GM19240 (cell line): ENCODE data around the gene EPHB1.
"Not testable (repeated sequence)": the region's sequence is repeated elsewhere in the genome, so short reads cannot be mapped to it uniquely, and the experiment has no call there.

ENCODE experiments used
- DNase-seq: peaks from one replicate; pipeline ENCODE4 v3.0.0; 2011; ENCODE audit warnings: low spot score; ENCODE audit not compliant: insufficient read length

The EPHB1 gene

DNA sequence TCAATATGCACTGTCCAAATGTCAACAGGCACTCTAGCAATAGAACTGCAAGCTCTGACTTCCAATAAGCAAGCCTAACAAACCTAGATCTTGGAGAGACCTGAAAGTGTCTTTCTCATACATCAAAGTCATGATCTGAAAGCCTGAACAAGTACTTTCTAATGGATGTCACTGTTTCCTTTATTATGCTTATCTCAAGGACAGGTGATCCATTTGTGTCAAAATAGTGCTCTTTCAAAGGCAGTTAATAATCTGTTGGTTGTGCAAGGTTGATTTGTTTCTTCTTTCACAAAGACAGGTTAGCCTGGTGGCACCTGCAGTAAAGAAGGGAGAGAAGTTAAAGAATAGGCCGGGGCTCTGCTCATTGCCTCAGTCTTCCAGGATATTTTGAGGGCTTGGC lies 146.8 kb downstream of the EPHB1 start:
- no peak for DNase-seq

GRCh38 chr3:134944429-134944828 lies 149.4 kb downstream of the EPHB1 start:
- no peak for DNase-seq

GRCh38 chr3:134949150-134949549 lies 154.1 kb downstream of the EPHB1 start:
- no peak for DNase-seq

- DNase-seq, result no peak
These were observed 157.3 kb downstream of the EPHB1 start for GRCh38 chr3:134952371-134952770.

- DNase-seq, result no peak
These were observed 160.8 kb downstream of the EPHB1 start for GRCh38 chr3:134955874-134956273.

DNA sequence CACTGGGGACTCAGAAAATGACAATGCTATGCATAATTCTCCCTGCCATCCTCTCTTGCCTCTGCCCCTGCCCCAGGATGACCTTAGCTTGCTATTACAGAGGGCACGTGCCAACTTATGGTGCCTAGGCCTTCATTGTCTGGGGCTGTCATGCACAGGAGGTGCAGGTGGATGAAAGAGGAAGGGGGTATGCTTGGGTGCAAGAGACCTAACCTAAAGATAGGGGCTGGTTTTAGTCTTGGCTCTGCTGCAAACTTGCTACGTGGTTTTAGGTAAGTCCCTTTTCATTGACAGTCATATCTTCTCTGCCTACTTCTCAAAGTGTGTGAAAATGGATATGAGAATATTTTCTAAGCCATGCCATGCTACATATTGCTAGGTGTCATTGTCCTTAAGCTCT lies 161.3 kb downstream of the EPHB1 start:
- no peak for DNase-seq

- DNase-seq, result no peak
These were observed 161.8 kb downstream of the EPHB1 start for GRCh38 chr3:134956844-134957243.

GRCh38 chr3:134959516-134959915 lies 164.5 kb downstream of the EPHB1 start:
- DNase-seq, result no peak

DNA sequence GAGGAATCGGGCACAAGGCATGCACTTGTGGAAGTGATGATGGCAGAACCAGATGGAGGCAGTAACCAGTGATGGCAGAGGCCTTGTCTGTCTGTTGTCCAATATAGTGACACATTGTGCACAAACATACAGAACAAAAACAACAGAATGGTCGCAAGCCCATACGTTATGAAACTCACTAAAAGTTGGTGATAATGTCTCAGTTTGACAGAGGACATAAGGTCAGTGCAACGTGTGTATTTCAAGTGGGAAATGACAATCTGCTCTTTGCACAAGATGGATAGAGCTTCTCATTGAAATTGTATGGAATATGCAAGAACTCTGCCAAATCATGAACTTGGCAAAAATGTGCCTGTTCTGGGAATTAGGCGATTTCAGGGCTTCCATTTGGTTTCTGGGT lies 169.2 kb downstream of the EPHB1 start:
- DNase-seq, result no peak

- DNase-seq, result no peak
These were observed 170.9 kb downstream of the EPHB1 start for GRCh38 chr3:134965865-134966481.

DNA sequence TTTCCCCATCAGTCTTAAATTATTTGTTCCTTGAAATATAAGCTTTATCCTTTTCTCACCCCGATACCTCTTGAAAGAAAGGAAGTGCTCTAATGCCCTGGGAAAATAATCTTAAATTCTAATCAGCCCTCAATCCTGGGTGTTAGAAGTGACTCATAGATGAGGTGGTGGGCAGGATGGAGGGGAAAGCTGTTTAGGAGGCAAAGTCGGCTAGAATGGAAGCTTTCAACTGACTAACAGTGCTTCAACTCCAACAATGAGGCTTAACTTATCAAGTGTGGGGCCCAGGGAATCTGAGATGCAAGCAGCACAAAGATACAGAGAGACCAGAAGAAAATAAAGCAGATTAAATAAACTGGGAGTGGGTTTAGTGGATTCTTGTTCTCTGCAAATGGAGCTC lies 175.8 kb downstream of the EPHB1 start:
- no peak for DNase-seq

DNA sequence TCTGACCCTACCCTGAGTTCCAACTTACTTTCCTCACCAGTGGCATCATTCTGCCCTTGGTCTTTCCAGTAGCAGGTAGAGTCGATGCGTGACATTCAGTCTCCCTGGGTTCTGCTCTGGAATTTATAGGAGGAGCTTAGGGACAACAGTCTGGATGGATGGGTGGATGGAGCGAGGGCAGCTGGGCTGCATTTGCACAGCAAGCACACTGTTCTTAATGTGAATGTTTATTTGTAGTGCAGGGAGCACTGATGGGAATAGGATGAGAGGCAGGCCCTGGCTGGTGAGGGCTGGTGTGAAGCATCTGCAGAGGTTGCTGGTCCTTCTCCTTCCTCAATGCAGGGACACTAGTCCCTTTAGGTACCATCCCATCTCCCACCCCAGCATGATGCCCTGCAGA lies 176.2 kb downstream of the EPHB1 start:
- no peak for DNase-seq

DNA sequence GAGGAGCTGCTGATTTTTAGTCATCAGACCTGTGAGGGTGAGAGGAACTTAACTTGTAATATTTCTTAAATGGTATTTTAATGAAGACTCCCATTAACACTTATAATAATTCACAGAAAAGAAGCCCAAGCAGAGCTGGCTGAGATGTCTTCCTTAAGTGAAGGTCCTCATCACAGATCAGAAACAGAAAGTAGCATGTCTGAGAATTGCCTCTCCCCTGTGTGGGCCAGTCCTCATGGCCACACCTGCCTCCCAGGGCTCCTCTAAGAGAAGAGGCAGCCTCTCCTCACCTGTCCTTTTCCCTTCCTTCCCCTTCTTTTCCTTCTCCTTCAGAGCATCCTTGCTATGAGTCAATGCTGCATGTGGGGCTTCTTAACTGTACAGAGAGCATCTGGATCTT lies 176.8 kb downstream of the EPHB1 start:
- not testable (repeated sequence) for DNase-seq

DNA sequence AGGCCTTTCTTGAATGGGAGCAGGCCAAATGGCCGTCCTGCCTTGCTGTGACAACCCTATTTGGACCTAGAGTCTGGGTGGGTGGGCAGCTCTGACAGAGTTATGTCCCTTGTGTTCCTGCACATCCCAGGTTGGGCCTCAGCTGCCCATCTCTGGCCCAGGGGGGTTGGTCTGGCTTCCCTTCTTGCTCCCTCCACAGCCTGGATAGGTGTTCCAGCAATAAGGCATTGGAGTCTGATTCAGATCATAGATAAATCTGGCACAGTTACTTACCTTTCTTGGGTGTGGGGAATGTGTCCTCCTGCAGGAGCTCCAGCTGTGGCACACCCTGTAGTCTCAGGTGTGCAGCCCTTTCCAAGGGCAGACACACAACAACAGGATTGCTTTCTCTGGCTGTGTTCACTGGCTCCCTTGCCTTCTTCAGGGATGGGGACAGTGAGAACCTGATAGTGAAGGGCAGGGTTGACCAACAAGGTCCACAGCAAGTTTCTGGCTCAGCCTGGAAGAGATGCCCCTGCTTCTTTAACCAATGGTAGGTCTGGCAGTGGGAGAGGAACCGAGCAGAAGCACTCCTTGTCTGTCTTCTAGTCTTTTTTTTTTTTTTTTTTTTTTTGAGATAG lies 177.9 kb downstream of the EPHB1 start:
- no peak for DNase-seq

DNA sequence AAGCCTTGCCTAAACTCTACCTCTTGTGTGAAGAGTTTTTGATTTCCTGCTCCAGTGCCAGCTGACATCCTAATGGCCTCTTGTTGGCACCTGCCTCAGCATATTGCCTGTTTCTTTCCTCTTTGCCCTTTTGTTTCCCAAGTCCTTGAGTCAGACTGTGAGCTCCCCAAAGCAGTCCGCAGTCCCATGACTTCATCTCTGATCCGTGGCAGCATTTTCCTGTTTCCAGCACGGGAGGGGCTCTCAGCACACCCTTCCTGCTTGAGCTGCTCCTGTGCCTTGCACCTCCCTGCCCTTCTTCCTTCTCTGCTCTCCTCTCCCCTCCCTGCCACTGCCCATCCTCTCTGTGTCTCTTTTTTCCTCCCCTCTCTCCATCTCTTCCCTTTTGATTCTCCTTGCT lies 179.6 kb downstream of the EPHB1 start:
- DNase-seq, result no peak

- DNase-seq, result no peak
These were observed 181.9 kb downstream of the EPHB1 start for GRCh38 chr3:134976948-134977347.

DNA sequence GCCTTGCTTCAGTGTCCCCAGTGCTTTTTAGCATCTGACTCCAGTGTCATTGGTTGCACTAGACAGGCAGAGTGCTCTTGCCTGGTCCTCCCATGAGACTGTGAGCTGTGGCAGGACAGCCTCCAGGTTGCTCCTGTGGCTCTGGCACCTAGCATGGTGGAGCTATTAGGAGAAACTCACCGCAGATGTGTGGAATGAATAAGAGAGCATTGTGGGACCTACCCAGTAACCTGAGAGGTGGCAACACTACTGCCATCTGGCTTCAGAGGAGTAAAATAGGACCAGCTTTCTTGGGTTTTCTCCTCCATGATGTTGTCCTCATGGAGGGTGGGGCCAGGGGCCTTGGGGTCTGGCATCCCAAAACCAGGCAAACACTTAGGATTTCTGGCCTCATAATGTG lies 183.6 kb downstream of the EPHB1 start:
- no peak for DNase-seq

DNA sequence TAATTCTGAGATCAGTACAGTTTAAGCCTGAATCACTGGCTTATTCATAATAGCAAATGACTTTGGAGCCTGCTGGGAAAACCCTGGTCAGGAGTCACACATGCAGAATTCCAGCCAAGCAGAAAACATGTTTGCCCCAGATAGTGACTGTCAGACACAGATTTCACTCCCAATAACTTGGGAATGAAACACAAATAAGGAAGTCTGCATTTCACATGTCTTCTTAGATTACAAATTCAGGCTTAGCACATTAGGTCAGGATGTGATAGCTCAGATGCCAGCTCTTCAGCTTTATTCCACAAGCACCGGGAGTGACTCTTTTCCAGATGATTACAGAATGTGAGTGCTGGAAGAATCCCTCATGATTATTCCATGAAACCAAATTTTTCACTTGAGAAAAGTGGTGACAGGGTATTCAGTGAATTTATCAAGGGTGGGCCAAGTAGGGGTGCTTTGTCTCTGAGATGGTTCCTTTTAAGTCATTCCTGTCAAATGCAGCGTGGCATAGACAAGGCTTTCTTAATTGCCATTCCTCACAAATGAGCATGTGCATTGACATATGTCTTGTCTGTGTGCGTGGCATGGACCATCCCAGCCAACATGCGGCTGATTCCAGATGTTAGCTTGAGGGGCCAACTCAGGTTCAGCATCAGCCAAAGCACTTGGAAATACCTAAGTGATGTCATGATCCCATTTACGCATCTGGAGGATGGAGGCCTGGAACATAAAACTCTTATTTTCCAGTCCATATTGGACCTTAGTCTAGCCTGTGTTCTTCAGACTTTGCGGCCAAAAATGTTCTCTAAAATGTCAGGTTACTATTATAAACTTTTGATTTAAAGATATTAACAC lies 191.0 kb downstream of the EPHB1 start:
- DNase-seq, result no peak

- DNase-seq, result no peak
These were observed 193.6 kb downstream of the EPHB1 start for GRCh38 chr3:134988666-134989065.

DNA sequence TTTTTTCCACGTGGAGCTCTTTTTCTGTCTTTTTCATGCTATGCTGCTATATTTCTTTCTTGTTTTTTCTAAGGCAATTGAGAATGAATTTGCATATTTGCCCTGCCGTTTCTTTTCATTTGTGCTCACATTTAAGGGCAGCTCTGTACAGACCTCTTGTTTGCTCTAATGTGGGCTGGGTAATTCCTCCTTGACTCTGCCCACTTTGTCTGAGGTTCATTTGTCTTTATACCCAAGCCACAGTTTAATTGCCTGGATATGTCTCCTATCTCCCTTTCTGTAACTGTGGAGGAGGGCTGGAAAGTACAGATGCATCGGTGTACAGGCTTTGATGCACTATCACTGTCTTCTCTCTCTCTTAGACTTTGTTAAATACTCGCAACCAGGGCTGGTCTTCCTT lies 195.9 kb downstream of the EPHB1 start:
- DNase-seq, result no peak

DNA sequence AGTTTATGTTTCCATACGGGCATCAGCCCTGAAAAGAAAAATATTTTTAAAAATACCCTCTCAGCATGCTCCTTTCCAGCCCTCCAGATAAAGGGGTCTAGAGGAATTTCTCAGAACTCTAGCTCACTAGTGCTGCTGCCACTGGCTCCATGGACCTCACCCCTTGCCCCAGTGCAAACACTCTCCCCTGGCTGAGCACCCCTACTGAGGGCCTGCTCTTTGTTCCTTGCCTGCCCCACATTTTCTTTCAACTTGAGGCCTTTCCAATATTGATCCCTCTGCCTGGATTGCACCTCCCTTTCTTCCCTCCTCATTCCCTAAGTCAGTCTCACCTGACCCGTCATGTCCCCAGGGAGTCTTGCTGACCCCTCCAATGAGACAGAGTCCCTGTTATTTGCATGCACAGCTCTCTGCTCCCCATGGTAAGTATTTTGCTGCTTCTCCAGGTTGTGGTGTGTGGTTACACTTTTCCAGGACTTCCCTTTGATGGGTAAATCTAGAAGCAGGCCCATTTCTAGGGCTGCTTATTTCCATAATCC lies 196.5 kb downstream of the EPHB1 start:
- DNase-seq, result no peak

DNA sequence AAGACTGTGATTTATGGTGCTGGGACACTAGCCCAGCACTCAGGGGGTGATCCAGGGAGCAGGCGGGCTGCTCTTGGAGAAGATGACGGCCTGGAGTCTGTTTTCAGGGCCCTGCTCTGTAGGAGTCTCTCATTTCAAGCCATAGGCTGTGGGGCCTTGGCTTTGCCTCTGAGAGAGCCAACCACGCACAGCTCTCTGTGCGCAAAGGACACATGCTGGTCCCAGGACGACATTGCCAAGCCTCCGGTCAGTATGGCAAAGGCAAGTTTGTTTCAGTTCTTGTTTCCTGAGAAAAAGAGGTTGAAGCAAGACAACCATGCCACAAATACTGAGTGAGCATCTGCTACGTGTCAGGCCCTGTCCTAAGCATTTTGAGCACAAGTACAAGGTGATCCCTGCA lies 197.1 kb downstream of the EPHB1 start:
- no peak for DNase-seq
